ENCODE data around the gene ASIC3. TPM values are rescaled to one million over a fixed set of nuclear protein-coding genes. Genes with fewer than 3 reads are reported as not detected.
"Not testable (repeated sequence)": the region's sequence is repeated elsewhere in the genome, so short reads cannot be mapped to it uniquely, and the experiment has no call there.

ASIC3 gene
- total and polyA plus RNA-seq, 9 donors: 1.3 to 9.2 (median 3.7) TPM

GRCh38 chr7:151043449-151043848, 4.9 kb upstream of the ASIC3 start:
- WGBS (ENCODE audit: insufficient coverage): 90% methylated on average over 9 of the region's 10 CpGs
- not testable (repeated sequence) for H3K4me3 ChIP-seq (ENCODE audit: low read length); H3K27ac ChIP-seq (ENCODE audit: low read length); DNase-seq; H3K9me3 ChIP-seq (replicated peaks; ENCODE audit: control insufficient read depth, low read depth, low read length); H3K27me3 ChIP-seq (ENCODE audit: control insufficient read depth, insufficient read depth, low read length)
- H3K36me3 ChIP-seq (ENCODE audit: control insufficient read depth, insufficient read depth, low read length): peaks cover 41% of the 10 kb centered on the region
- H3K4me1 ChIP-seq (ENCODE audit: control insufficient read depth, insufficient read depth, low read length): peaks cover 49% of the 10 kb centered on the region

- no peaks in the 10 kb centered on the region for H3K9me3 ChIP-seq (replicated peaks; ENCODE audit: control insufficient read depth, low read depth, low read length)
- H3K4me1 ChIP-seq (ENCODE audit: control insufficient read depth, insufficient read depth, low read length): peaks cover 48% of the 10 kb centered on the region
- DNase-seq: no peak
- no peak overlapping the region for H3K27ac ChIP-seq (ENCODE audit: low read length)
- H3K27me3 ChIP-seq (ENCODE audit: control insufficient read depth, insufficient read depth, low read length): no peaks in the 10 kb centered on the region
- no peak overlapping the region for H3K4me3 ChIP-seq (ENCODE audit: low read length)
- WGBS (ENCODE audit: insufficient coverage): 94% methylated on average over 13 of the region's 20 CpGs
- H3K36me3 ChIP-seq (ENCODE audit: control insufficient read depth, insufficient read depth, low read length): peaks cover 39% of the 10 kb centered on the region
These were observed 4.4 kb upstream of the ASIC3 start for GRCh38 chr7:151043959-151044358.

GRCh38 chr7:151045262-151045661, 3.1 kb upstream of the ASIC3 start:
- 55% methylated on average over 7 of the region's 11 CpGs for WGBS (ENCODE audit: insufficient coverage)
- H3K27ac ChIP-seq (ENCODE audit: low read length): no peak overlapping the region
- peaks cover 4% of the 10 kb centered on the region for H3K27me3 ChIP-seq (ENCODE audit: control insufficient read depth, insufficient read depth, low read length)
- no peak for DNase-seq
- H3K4me1 ChIP-seq (ENCODE audit: control insufficient read depth, insufficient read depth, low read length): peaks cover 39% of the 10 kb centered on the region
- peaks cover 37% of the 10 kb centered on the region for H3K36me3 ChIP-seq (ENCODE audit: control insufficient read depth, insufficient read depth, low read length)
- no peaks in the 10 kb centered on the region for H3K9me3 ChIP-seq (replicated peaks; ENCODE audit: control insufficient read depth, low read depth, low read length)
- H3K4me3 ChIP-seq (ENCODE audit: low read length): no peak overlapping the region

- H3K4me1 ChIP-seq (ENCODE audit: control insufficient read depth, insufficient read depth, low read length): peaks cover 43% of the 10 kb centered on the region
- whole genome bisulfite sequencing (ENCODE audit: insufficient coverage): 90% methylated on average over 4 of the region's 9 CpGs
- H3K27ac ChIP-seq (ENCODE audit: low read length): no peak overlapping the region
- H3K9me3 ChIP-seq (replicated peaks; ENCODE audit: control insufficient read depth, low read depth, low read length): no peaks in the 10 kb centered on the region
- H3K27me3 ChIP-seq (ENCODE audit: control insufficient read depth, insufficient read depth, low read length): peaks cover 11% of the 10 kb centered on the region
- no peak for DNase-seq
- H3K4me3 ChIP-seq (ENCODE audit: low read length): no peak overlapping the region
- peaks cover 37% of the 10 kb centered on the region for H3K36me3 ChIP-seq (ENCODE audit: control insufficient read depth, insufficient read depth, low read length)
These were observed 2.4 kb upstream of the ASIC3 start for GRCh38 chr7:151045967-151046366.

GRCh38 chr7:151046603-151047573, 1.4 kb upstream of the ASIC3 start:
- peaks cover 32% of the 10 kb centered on the region for H3K36me3 ChIP-seq (ENCODE audit: control insufficient read depth, insufficient read depth, low read length)
- H3K4me3 ChIP-seq (ENCODE audit: low read length): no peak overlapping the region
- 29% methylated on average over 7 of the region's 14 CpGs for WGBS (ENCODE audit: insufficient coverage)
- peak overlapping the region; percentile 39 for H3K27ac ChIP-seq (ENCODE audit: low read length)
- peaks cover 12% of the 10 kb centered on the region for H3K27me3 ChIP-seq (ENCODE audit: control insufficient read depth, insufficient read depth, low read length)
- peak; percentile 71 for DNase-seq
- H3K4me1 ChIP-seq (ENCODE audit: control insufficient read depth, insufficient read depth, low read length): peaks cover 45% of the 10 kb centered on the region
- H3K9me3 ChIP-seq (replicated peaks; ENCODE audit: control insufficient read depth, low read depth, low read length): no peaks in the 10 kb centered on the region

DNA sequence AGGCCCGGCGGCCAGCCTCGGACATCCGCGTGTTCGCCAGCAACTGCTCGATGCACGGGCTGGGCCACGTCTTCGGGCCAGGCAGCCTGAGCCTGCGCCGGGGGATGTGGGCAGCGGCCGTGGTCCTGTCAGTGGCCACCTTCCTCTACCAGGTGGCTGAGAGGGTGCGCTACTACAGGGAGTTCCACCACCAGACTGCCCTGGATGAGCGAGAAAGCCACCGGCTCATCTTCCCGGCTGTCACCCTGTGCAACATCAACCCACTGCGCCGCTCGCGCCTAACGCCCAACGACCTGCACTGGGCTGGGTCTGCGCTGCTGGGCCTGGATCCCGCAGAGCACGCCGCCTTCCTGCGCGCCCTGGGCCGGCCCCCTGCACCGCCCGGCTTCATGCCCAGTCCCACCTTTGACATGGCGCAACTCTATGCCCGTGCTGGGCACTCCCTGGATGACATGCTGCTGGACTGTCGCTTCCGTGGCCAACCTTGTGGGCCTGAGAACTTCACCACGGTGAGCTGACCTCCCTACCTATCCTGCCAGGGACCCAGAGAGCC, 656 bp downstream of the ASIC3 start:
- no peak for DNase-seq
- no peaks in the 10 kb centered on the region for H3K9me3 ChIP-seq (replicated peaks; ENCODE audit: control insufficient read depth, low read depth, low read length)
- H3K4me1 ChIP-seq (ENCODE audit: control insufficient read depth, insufficient read depth, low read length): peaks cover 45% of the 10 kb centered on the region
- no peak overlapping the region for H3K4me3 ChIP-seq (ENCODE audit: low read length)
- WGBS (ENCODE audit: insufficient coverage): 86% methylated on average over 38 of the region's 38 CpGs
- peaks cover 25% of the 10 kb centered on the region for H3K36me3 ChIP-seq (ENCODE audit: control insufficient read depth, insufficient read depth, low read length)
- no peak overlapping the region for H3K27ac ChIP-seq (ENCODE audit: low read length)
- H3K27me3 ChIP-seq (ENCODE audit: control insufficient read depth, insufficient read depth, low read length): peaks cover 13% of the 10 kb centered on the region

GRCh38 chr7:151051108-151051507, 2.8 kb downstream of the ASIC3 start:
- Histone ChIP-seq H3K9me3 (replicated peaks; ENCODE audit: control insufficient read depth, low read depth, low read length) (no peaks in the 10 kb centered on the region), H3K27me3 (ENCODE audit: control insufficient read depth, insufficient read depth, low read length) (peaks cover 13% of the 10 kb centered on the region), H3K27ac (ENCODE audit: low read length) (no peak overlapping the region), H3K4me1 (ENCODE audit: control insufficient read depth, insufficient read depth, low read length) (peaks cover 33% of the 10 kb centered on the region), H3K36me3 (ENCODE audit: control insufficient read depth, insufficient read depth, low read length) (peaks cover 12% of the 10 kb centered on the region), H3K4me3 (ENCODE audit: low read length) (no peak overlapping the region)
- DNase-seq: peak; percentile 82
- under 1% methylated on average over 45 of the region's 50 CpGs for WGBS (ENCODE audit: insufficient coverage)

DNA sequence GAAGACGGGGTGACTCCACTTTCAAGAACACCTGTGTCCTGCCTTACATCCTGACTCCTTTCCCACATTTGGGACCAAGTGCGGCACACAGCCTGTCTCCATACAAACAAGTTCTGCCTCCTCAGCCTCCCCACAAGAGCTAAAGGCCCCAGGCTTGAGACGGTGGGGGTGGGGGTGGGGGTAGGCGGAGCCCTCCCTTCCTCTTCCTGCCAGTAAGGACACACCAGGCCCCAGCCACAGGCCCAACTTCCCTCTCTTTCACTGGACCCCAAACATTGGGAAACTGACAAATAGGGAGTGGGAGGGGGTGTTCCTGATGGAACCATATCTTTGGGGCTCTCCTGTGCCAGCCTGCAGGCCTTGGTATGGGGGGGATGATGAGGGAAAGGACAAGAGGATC, 4.8 kb downstream of the ASIC3 start:
- 78% methylated on average over 1 of the region's 4 CpGs for WGBS (ENCODE audit: insufficient coverage)
- Histone ChIP-seq H3K4me1 (ENCODE audit: control insufficient read depth, insufficient read depth, low read length) (peaks cover 27% of the 10 kb centered on the region), H3K27ac (ENCODE audit: low read length) (no peak overlapping the region), H3K27me3 (ENCODE audit: control insufficient read depth, insufficient read depth, low read length) (peaks cover 13% of the 10 kb centered on the region), H3K4me3 (ENCODE audit: low read length) (no peak overlapping the region), H3K36me3 (ENCODE audit: control insufficient read depth, insufficient read depth, low read length) (peaks cover 11% of the 10 kb centered on the region), H3K9me3 (replicated peaks; ENCODE audit: control insufficient read depth, low read depth, low read length) (no peaks in the 10 kb centered on the region)
- no peak for DNase-seq

GRCh38 chr7:151053751-151054150, 5.4 kb downstream of the ASIC3 start:
- peaks cover 26% of the 10 kb centered on the region for H3K4me1 ChIP-seq (ENCODE audit: control insufficient read depth, insufficient read depth, low read length)
- no peak for DNase-seq
- H3K27ac ChIP-seq (ENCODE audit: low read length): no peak overlapping the region
- H3K4me3 ChIP-seq (ENCODE audit: low read length): no peak overlapping the region
- peaks cover 13% of the 10 kb centered on the region for H3K27me3 ChIP-seq (ENCODE audit: control insufficient read depth, insufficient read depth, low read length)
- peaks cover 11% of the 10 kb centered on the region for H3K36me3 ChIP-seq (ENCODE audit: control insufficient read depth, insufficient read depth, low read length)
- 80% methylated on average over 4 of the region's 8 CpGs for WGBS (ENCODE audit: insufficient coverage)
- H3K9me3 ChIP-seq (replicated peaks; ENCODE audit: control insufficient read depth, low read depth, low read length): no peaks in the 10 kb centered on the region

DNA sequence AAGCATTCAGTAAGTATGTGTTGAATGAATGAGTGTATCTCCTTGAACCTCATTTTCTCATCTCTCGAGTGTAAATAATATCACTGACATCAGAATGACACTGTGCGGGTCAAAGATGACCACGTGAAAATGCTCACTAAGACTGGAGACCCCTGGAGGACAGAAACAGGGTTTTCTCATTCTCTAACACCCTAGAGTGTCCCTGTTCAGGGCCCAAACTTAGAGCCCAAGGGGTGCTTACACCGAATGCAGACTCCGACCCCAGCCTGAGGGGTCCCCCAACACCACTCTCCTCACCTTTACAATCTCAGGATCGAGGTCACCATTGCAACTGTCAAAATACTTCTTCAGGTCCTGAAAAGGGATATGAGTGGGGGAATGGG, 7.9 kb downstream of the ASIC3 start:
- DNase-seq: no peak
- Histone ChIP-seq H3K4me1 (ENCODE audit: control insufficient read depth, insufficient read depth, low read length) (peaks cover 37% of the 10 kb centered on the region), H3K36me3 (ENCODE audit: control insufficient read depth, insufficient read depth, low read length) (peaks cover 11% of the 10 kb centered on the region), H3K9me3 (replicated peaks; ENCODE audit: control insufficient read depth, low read depth, low read length) (no peaks in the 10 kb centered on the region), H3K27me3 (ENCODE audit: control insufficient read depth, insufficient read depth, low read length) (peaks cover 2% of the 10 kb centered on the region), H3K4me3 (ENCODE audit: low read length) (no peak overlapping the region), H3K27ac (ENCODE audit: low read length) (no peak overlapping the region)
- 62% methylated on average over 3 of the region's 6 CpGs for WGBS (ENCODE audit: insufficient coverage)
